ENCODE measurements around the gene PHLPP1.

Gene PHLPP1

GRCh38 chr18:62953663-62954062, 238.3 kb downstream of the PHLPP1 start:
- no peak for DNase-seq

GRCh38 chr18:62954366-62954765, 239.0 kb downstream of the PHLPP1 start:
- DNase-seq, result no peak

DNA sequence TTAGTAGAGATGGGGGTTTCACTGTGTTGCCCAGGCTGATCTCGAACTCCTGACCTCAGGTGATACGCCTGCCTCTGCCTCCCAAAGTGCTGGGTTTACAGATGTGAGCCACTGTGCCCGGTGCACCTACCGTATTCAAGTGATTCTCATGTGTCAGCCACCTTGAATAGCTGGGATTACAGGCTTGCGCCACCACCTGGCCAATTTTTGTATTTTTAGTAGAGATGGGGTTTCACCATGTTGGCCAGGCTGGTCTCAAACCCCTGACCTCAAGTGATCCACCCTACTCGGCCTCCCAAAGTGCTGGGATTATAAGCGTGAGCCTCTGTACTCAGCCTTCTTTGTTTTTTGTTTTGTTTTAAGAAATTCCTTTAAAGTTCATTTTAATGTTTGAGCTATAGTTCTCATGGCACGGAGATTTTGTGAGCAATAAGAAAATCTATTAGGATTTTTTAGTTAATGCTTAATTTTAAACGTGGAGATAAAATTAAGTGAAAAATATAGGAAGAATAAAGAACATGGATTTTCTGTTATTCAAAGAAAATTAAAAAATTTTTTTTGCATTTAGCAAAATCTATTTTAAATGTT, 242.6 kb downstream of the PHLPP1 start:
- DNase-seq, result peak; percentile 69

DNA sequence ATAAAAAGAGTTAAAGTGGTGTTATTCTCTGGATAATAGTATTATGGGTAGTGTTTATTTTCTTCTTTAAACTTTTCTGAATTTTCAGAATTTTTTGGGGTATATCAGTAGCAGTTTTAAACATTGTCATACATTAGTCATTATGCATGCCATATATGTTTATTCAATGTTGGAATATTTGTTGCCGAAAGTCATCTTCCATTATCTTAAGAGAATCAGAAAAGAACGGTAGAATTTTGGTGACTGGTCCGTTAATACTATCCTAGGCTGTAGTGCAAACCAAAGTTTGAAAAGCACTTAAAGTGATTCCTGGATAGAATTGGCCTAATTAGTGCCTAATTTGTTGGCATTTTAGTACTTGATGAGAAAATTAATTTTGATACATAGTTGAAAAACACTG, 244.1 kb downstream of the PHLPP1 start:
- no peak for DNase-seq

DNA sequence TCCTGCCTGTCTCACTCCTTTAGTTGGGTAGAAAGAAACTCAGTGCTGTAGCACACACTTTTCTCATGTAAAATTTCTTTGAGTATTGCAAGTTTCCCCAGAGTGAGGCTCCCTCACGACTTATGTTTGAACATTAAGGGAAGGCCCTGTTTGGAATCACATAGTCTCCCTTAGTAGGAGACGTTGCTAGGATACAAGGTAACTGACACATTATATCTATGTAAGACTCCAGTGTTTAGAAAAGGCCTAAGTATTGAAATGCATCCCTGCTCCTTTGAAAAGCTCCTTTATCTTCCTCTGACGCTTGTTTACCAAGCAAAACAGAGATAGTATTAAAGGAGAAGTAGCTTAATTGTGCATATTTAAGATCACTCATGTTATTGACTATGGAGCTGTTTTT, 248.2 kb downstream of the PHLPP1 start:
- DNase-seq, result no peak

DNA sequence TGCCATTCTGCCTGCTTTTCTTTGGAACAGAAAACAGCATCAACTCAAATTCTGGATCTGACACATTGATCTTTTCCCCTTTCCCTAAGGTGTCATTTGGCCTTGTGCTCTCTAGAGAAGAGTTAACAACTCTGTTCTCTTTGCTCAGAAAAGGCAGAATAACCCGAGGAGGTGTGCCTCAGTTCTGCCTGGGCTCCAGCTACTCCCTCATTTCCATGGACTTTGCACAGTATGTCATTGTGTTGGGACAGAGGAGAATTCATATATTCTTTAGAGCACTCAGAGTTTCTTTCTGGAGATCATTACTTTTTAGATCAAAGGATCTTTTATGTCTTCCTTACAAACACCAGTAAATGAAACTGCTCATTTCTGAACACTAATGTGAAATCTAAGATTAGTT, 249.1 kb downstream of the PHLPP1 start:
- DNase-seq, result no peak

- no peak for DNase-seq
Measured at GRCh38 chr18:62967089-62967488, 251.7 kb downstream of the PHLPP1 start.

- no peak for DNase-seq
Measured at GRCh38 chr18:62973689-62974088, 258.3 kb downstream of the PHLPP1 start.

DNA sequence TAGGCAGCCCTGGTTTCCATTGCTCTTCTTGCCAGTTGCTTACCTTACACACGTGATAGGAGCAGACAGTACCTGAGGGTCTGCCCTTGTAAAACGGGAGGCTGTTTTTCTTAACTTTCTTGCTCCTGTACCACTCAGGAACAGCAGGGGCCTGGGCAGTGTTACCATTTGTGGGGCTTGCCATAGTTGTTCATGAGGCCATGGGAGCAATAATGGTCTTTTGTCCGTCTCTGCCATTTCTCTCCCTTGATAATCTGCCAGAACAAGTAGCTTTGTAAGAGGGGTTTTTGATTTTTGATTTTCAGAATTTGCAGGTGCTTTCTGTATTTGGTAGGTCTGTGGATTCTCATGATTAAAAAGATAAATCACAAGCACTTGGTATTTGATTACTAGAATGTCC, 259.0 kb downstream of the PHLPP1 start:
- DNase-seq, result no peak

DNA sequence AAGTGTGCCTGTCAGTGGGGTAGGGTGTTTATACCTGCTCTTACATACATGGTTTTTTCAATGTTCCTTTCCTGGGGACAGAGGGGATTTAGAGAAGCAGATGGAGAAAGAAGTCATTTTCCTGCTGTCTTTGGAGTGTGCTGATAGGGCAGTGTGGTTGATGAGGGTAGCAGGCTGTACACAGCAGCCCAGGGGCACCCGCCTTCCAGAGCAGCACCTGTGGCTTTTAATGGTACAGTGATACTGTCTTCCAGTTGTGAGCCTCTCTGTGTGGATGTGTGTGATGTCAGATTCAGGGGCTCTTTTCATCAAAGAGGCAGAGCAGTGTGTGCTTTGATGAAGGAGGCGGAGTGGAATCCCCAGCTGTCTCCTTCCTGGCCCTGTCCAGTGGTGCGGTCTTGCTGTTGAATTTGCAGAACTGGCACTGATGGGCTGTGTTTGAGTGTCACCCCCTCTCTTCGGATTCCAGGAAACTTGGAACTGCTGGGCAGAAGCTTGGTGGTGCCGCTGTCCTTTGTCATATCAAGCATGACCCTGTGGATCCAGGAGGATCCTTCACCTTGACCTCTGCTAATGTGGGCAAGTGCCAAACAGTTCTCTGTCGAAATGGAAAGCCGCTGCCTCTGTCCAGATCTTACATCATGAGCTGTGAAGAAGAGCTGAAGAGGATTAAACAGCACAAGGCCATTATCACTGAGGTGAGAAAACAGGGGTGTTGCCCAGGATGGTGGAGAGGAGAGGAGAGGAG, 259.8 kb downstream of the PHLPP1 start:
- no peak for DNase-seq

- DNase-seq, result no peak
Measured at GRCh38 chr18:62975785-62976184, 260.4 kb downstream of the PHLPP1 start.

- DNase-seq, result no peak
Measured at GRCh38 chr18:62976227-62976626, 260.9 kb downstream of the PHLPP1 start.

DNA sequence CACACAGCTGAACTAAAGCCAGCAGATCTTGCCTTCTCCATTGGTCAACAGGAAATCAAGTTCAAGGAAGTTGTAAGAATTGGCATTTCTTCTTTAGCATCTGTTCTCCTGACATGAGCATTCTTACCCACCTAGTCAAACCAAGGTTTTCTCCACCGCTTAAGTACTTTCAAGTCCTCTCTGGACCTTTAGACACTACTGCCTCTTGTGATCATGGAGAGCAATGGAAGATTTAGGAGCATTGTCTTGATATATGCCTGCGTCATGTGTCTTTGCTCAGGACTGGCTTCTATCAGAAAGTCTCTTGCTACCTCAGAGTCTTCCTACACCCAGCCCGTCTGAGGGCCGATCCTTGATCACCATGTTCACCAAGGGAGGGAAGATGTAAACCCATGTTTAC, 262.2 kb downstream of the PHLPP1 start:
- no peak for DNase-seq

GRCh38 chr18:62978251-62979049, 263.1 kb downstream of the PHLPP1 start:
- no peak for DNase-seq

DNA sequence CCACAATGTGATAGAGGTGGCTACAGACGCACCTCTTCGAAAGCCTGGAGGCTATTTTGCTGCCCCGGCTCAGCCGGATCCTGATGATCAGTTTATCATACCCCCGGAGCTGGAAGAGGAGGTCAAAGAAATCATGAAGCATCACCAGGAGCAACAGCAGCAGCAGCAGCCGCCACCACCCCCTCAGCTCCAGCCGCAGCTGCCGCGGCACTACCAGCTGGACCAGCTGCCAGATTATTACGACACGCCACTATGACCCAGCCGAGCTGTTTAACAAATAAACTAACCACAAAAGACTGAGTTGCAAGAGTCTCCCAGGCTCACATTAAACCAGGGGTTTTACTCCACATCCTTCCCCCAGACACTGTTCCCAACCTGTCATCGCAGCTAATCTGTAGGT, 263.8 kb downstream of the PHLPP1 start:
- no peak for DNase-seq

- no peak for DNase-seq
Measured at GRCh38 chr18:62979900-62980299, 264.6 kb downstream of the PHLPP1 start.

DNA sequence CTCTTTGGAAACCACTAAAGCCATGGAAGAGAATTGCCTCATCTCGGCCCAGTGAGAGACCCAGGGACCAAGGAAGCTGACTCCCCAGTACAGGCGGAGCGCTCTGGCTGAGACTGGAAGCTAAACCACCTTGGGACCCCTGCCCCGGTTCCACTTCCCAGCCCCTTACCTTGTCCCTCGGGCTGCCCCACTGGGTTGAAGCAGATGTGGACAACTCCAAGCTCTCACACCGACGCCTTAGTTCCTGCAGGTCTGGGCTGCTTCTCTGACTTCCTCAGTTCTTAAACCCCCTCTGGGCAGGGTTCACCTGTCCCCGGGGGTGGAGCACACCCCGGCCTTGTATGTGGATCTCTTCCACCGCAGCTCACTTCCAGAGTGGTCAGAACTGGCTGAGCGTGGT, 266.2 kb downstream of the PHLPP1 start:
- DNase-seq, result no peak

- peak; percentile 73 for DNase-seq
Measured at GRCh38 chr18:62982600-62983251, 267.4 kb downstream of the PHLPP1 start.

DNA sequence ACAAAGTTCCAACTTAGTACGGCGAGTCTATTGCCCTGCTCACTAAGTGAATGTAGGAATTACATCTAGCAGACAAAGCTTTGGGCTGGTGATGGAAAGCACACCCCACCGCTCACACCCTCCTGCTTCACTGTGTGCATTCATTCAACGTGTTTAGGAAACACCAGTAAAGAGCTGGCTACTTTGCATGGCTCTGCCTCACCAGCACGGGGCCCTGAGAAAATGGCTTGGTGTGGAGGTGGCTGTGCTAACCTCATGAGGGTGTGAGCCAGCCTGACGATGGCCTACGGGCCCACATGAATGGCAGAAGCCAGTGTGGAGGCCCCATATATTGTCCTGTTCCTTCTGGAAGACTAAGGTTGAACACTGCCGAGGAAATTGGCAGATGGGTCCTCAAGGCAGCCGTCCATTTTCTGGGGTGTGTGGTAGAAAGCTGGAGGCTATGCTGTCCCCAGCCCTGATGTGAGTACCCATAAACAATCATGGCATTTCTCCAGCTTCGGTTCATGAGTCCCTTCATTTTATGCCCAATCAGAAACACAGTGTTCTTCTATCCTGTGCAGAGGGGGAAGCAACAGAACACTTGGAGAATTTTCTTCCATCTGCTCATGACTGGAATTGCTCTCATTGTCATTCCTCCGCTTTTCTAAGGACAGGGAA, 269.4 kb downstream of the PHLPP1 start:
- DNase-seq, result no peak

GRCh38 chr18:62986490-62986889, 271.1 kb downstream of the PHLPP1 start:
- DNase-seq, result no peak

DNA sequence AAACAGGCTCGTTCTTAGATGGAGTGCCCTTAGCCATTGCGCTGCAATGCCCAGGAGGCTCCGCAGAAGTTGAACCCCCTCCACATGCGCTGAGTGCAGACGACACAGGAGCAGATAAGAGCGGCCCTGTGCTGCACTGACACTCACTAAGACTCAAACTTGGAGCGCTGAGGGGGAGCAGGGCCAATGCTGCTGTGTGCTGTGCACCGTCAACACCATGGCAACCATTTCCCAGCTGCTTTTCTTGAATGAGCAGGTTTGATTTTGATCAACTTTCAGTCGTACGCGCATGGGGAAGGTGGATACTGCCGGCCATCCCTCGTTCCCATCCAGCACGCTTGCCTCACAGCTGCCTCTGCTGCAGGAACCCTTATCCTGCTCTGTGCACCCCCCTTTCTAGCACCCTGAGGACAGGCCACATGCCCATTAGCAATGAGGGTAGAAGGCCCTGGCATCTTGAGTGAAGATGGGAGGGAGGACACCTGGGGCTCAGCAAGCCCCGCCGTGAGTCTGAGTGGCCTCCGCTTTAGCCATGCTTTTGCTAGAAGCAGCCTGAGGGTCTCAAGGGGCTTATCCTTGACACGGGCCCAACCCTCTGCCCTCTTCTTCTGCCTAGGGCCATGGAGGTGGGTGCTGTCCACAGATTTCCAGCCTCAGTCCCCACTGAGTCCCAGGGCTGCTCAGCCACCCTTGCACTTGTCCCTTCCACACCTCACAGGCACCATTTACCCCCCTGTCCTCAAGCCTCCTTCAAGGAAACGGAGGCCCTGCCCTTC, 271.9 kb downstream of the PHLPP1 start:
- no peak for DNase-seq

GRCh38 chr18:62987859-62988258, 272.5 kb downstream of the PHLPP1 start:
- no peak for DNase-seq

Measured in activated CD4-positive, alpha-beta T cell treated with anti-CD3 and anti-CD28 coated beads, Interleukin-10, Interleukin-2, amounts not matched to agents 100 ng/mL and 50 ng/mL, durations not matched to agents 16 hours and 8 hours (primary cell).